ENCODE data around the gene PRB4. TPM values are rescaled to one million over a fixed set of nuclear protein-coding genes. Genes with fewer than 3 reads are reported as not detected.

The PRB4 gene
- total RNA-seq, 2 donors from 2014 or later, result not detected

- H3K27me3 ChIP-seq, result no peaks in the 10 kb centered on the region
- H3K36me3 ChIP-seq, result no peaks in the 10 kb centered on the region
- H3K4me1 ChIP-seq, result no peaks in the 10 kb centered on the region
- DNase-seq (ENCODE audit: low spot score), result no peak
- no peaks in the 10 kb centered on the region for H3K9me3 ChIP-seq
- no peak for TF ChIP-seq CTCF (IDR thresholded peaks at IDR 0.05)
- no peak overlapping the region for H3K4me3 ChIP-seq
- no peak overlapping the region for H3K27ac ChIP-seq
Observed at GRCh38 chr12:11321980-11322379, 11.7 kb upstream of the PRB4 start.

- Histone ChIP-seq H3K4me1 (no peaks in the 10 kb centered on the region), H3K9me3 (no peaks in the 10 kb centered on the region), H3K4me3 (no peak overlapping the region), H3K27me3 (no peaks in the 10 kb centered on the region), H3K36me3 (no peaks in the 10 kb centered on the region), H3K27ac (no peak overlapping the region)
- DNase-seq (ENCODE audit: low spot score), result no peak
- TF ChIP-seq CTCF (IDR thresholded peaks at IDR 0.05), result no peak
Observed at GRCh38 chr12:11307143-11307542, 3.1 kb downstream of the PRB4 start.

- Histone ChIP-seq H3K9me3 (no peaks in the 10 kb centered on the region), H3K4me1 (no peaks in the 10 kb centered on the region), H3K4me3 (no peak overlapping the region), H3K27me3 (no peaks in the 10 kb centered on the region), H3K27ac (no peak overlapping the region), H3K36me3 (no peaks in the 10 kb centered on the region)
- TF ChIP-seq CTCF (IDR thresholded peaks at IDR 0.05), result no peak
- no peak for DNase-seq (ENCODE audit: low spot score)
Observed at GRCh38 chr12:11273449-11273848, 36.8 kb downstream of the PRB4 start.

GRCh38 chr12:11269607-11270006 is 40.6 kb downstream of the PRB4 start, which contains the start of gene PRB3:
PRB3 (minus strand) TSS chr12:11269707; CDS start chr12:11269669, 38 bp downstream.
- Histone ChIP-seq H3K27ac (no peak within 1 kb of the TSS), H3K9me3 (no peaks in the 10 kb centered on the region), H3K36me3 (no peaks in the 10 kb centered on the region), H3K27me3 (no peaks in the 10 kb centered on the region), H3K4me1 (no peaks in the 10 kb centered on the region), H3K4me3 (no peak within 1 kb of the TSS)
- TF ChIP-seq CTCF (IDR thresholded peaks at IDR 0.05), result no peak
- DNase-seq (ENCODE audit: low spot score), result no peak

GRCh38 chr12:11264501-11264900 is 45.7 kb downstream of the PRB4 start:
- no peaks in the 10 kb centered on the region for H3K4me1 ChIP-seq
- no peak for DNase-seq (ENCODE audit: low spot score)
- H3K27ac ChIP-seq, result no peak overlapping the region
- no peak overlapping the region for H3K4me3 ChIP-seq
- no peak for TF ChIP-seq CTCF (IDR thresholded peaks at IDR 0.05)
- H3K9me3 ChIP-seq, result peaks cover 0 to 22% of the 10 kb centered on the region in 2 donors
- no peaks in the 10 kb centered on the region for H3K27me3 ChIP-seq
- no peaks in the 10 kb centered on the region for H3K36me3 ChIP-seq

Other genes starting within 250 kb of the PRB4 start
- gene TAS2R46, start 248.1 kb downstream of the PRB4 start, total RNA-seq, result under 1 TPM in 1 of 2 donors, not detected in 1; 0.67 TPM
- gene TAS2R43, start 218.1 kb downstream of the PRB4 start, total RNA-seq, result 1 to 10 TPM in 1 of 2 donors, under 1 TPM in 1; 0.35 to 2.0 TPM
- under 1 TPM; 0.44 to 0.90 TPM for gene TAS2R30, start 175.8 kb downstream of the PRB4 start, total RNA-seq
- gene SMIM10L1, start 139.2 kb downstream of the PRB4 start, total RNA-seq, result 10 to 100 TPM; 11.8 to 13.3 TPM
- gene TAS2R42, start 123.5 kb downstream of the PRB4 start, total RNA-seq, result not detected
- not detected for gene PRB3, start 40.7 kb downstream of the PRB4 start, total RNA-seq
- not detected for gene PRB2, start 85.1 kb upstream of the PRB4 start, total RNA-seq

All from right atrium auricular region (tissue), 2 donors.